Measurements from ENCODE around the gene LPCAT1.

DNA sequence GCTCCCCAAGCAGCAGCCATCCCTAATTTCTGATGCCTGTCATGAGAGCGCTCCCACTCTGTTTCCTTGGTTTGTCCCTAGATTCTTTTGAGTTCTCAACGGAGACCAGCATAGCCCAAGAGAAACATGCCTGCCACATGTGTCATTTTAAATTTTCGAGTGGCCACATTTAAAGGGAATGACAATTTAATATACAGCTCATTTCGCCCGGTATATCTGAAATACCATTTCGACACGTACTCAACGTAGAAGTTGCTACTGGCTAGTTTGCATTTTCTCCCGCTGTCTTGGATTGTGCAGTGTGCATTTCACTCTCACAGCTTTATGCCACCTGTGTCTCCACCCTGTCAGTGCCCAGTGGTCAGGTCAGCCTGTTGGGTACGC lies 21.0 kb downstream of the LPCAT1 start:
- TF ChIP-seq, protein P1, sequence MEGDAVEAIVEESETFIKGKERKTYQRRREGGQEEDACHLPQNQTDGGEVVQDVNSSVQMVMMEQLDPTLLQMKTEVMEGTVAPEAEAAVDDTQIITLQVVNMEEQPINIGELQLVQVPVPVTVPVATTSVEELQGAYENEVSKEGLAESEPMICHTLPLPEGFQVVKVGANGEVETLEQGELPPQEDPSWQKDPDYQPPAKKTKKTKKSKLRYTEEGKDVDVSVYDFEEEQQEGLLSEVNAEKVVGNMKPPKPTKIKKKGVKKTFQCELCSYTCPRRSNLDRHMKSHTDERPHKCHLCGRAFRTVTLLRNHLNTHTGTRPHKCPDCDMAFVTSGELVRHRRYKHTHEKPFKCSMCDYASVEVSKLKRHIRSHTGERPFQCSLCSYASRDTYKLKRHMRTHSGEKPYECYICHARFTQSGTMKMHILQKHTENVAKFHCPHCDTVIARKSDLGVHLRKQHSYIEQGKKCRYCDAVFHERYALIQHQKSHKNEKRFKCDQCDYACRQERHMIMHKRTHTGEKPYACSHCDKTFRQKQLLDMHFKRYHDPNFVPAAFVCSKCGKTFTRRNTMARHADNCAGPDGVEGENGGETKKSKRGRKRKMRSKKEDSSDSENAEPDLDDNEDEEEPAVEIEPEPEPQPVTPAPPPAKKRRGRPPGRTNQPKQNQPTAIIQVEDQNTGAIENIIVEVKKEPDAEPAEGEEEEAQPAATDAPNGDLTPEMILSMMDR (IDR thresholded peaks at IDR 0.05): no peak
- TF ChIP-seq POLR2A (IDR thresholded peaks at IDR 0.05) (no peak), EP300 (IDR thresholded peaks at IDR 0.05) (no peak), POLR2AphosphoS5 (IDR thresholded peaks at IDR 0.05) (no peak)

Measured in stomach (tissue), 4 donors.